ENCODE measurements around the gene CEP19. TPM values are rescaled to one million over a fixed set of nuclear protein-coding genes. Genes with fewer than 3 reads are reported as not detected.

The CEP19 gene
- total and polyA plus RNA-seq, 2 of the 4 experiments (the other 2 are of a cell fraction) = 1.1 to 1.4 TPM

DNA sequence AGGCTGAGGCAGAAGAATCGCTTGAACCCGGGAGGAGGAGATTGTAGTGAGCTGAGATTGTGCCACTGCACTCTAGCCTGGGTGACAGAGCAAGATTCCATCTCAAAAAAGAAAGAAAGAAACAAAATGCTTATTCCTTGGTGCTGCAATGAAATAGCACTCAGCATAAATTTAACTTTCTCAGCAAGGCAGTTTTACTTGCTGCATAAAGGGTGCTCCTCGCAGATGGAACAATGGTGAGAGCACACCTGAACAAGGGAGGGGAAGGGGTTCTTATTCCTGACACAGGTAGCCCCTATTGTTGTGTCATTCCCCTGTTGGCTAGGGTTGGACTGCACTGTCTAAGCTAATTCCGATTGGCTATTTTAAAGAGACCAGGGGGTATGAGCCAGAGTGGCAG is 44.7 kb upstream of the CEP19 start:
- H3K36me3 ChIP-seq (ENCODE audit: control insufficient read depth, insufficient read depth, low read length) = peaks cover 2% of the 10 kb centered on the region; the same call in 1 of the 2 replicates

More for the DNA sequence above, 44.7 kb upstream of the CEP19 start:
- Histone ChIP-seq H4K20me1 (ENCODE audit: insufficient read depth, low read length) (peaks cover 58% of the 10 kb centered on the region), H2BK15ac (ENCODE audit: low read depth, low read length) (no peak overlapping the region), H2BK5ac (ENCODE audit: low read depth, low read length, poor library complexity, severe bottlenecking) (no peak overlapping the region), H3K14ac (replicated peaks; ENCODE audit: low read depth, low read length) (no peak overlapping the region), H4K8ac (ENCODE audit: low read depth in 2 of 2, low read length in 2 of 2) (no peak overlapping the region), H3K4me1 (ENCODE audit: control insufficient read depth, insufficient read depth, low read length) (peaks cover 5% of the 10 kb centered on the region), H2AFZ (replicated peaks; ENCODE audit: low read length, poor library complexity) (no peak overlapping the region), H2BK120ac (ENCODE audit: low read depth, low read length) (no peak overlapping the region), H3K4ac (ENCODE audit: low read depth, low read length) (no peak overlapping the region), H4K5ac (ENCODE audit: low read depth, low read length) (no peak overlapping the region), H3K56ac (ENCODE audit: extremely low read depth, insufficient read depth, low read length) (no peak overlapping the region), H3K27ac (ENCODE audit: insufficient read depth, low read length) (no peak overlapping the region), H2BK20ac (ENCODE audit: low read depth, low read length) (no peak overlapping the region), H4K91ac (ENCODE audit: insufficient read depth, low read depth, low read length) (no peak overlapping the region), H3K23ac (ENCODE audit: low read depth, low read length) (no peak overlapping the region), H3K9ac (ENCODE audit: low read depth, low read length) (no peak overlapping the region), H3K4me3 (ENCODE audit: insufficient read depth, low read depth, low read length) (no peak overlapping the region), H2AK5ac (ENCODE audit: low read depth, low read length) (no peak overlapping the region), H3K18ac (ENCODE audit: low read depth, low read length) (no peak overlapping the region), H3K27me3 (ENCODE audit: control insufficient read depth, insufficient read depth, low read length) (no peaks in the 10 kb centered on the region), H2AK9ac (replicated peaks; ENCODE audit: low read depth, low read length, poor library complexity) (no peak overlapping the region), H3K9me3 (ENCODE audit: control insufficient read depth, insufficient read depth, low read length) (no peaks in the 10 kb centered on the region; the same call in 1 of the 2 replicates), H3K79me1 (ENCODE audit: low read depth in 1 of 2, low read length in 2 of 2) (peaks cover 18 to 74% of the 10 kb centered on the region in 2 experiments; a peak in 3 of 4 replicates), H3K4me2 (ENCODE audit: low read depth, low read length) (no peak overlapping the region), H3K9me1 (ENCODE audit: insufficient read depth, low read length) (peaks cover 6% of the 10 kb centered on the region)
- TF ChIP-seq, protein P1, sequence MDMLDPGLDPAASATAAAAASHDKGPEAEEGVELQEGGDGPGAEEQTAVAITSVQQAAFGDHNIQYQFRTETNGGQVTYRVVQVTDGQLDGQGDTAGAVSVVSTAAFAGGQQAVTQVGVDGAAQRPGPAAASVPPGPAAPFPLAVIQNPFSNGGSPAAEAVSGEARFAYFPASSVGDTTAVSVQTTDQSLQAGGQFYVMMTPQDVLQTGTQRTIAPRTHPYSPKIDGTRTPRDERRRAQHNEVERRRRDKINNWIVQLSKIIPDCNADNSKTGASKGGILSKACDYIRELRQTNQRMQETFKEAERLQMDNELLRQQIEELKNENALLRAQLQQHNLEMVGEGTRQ (IDR thresholded peaks at IDR 0.05; ENCODE audit: low read depth, low read length) = no peak
- TF ChIP-seq CHD1 (IDR thresholded peaks at IDR 0.05; ENCODE audit: low read depth, low read length) (no peak), NFE2L2 (IDR thresholded peaks at IDR 0.05; ENCODE audit: low read depth, low read length) (no peak), BHLHE40 (IDR thresholded peaks at IDR 0.05; ENCODE audit: low read depth, low read length) (no peak), POLR2A (IDR thresholded peaks at IDR 0.05; ENCODE audit: low read depth, low read length) (no peak), MXI1 (IDR thresholded peaks at IDR 0.05; ENCODE audit: borderline replicate concordance, low read depth, low read length) (no peak), SMC3 (IDR thresholded peaks at IDR 0.05; ENCODE audit: low read depth, low read length) (no peak), MAZ (IDR thresholded peaks at IDR 0.05; ENCODE audit: borderline replicate concordance, low read depth, low read length) (no peak), RAD21 (IDR thresholded peaks at IDR 0.05; ENCODE audit: low read length) (no peak), RFX5 (IDR thresholded peaks at IDR 0.05; ENCODE audit: low read depth, low read length) (no peak), MAFK (IDR thresholded peaks at IDR 0.05; ENCODE audit: low read depth, low read length) (no peak), RCOR1 (IDR thresholded peaks at IDR 0.05; ENCODE audit: insufficient replicate concordance, low read length) (no peak), CEBPB (IDR thresholded peaks at IDR 0.05; ENCODE audit: low read depth, low read length) (no peak), FOS (IDR thresholded peaks at IDR 0.05; ENCODE audit: low read depth, low read length) (no peak)
- TF ChIP-seq, protein P2, sequence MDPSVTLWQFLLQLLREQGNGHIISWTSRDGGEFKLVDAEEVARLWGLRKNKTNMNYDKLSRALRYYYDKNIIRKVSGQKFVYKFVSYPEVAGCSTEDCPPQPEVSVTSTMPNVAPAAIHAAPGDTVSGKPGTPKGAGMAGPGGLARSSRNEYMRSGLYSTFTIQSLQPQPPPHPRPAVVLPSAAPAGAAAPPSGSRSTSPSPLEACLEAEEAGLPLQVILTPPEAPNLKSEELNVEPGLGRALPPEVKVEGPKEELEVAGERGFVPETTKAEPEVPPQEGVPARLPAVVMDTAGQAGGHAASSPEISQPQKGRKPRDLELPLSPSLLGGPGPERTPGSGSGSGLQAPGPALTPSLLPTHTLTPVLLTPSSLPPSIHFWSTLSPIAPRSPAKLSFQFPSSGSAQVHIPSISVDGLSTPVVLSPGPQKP (IDR thresholded peaks at IDR 0.05; ENCODE audit: borderline replicate concordance, low read depth, low read length) = no peak
- TF ChIP-seq, protein P3, sequence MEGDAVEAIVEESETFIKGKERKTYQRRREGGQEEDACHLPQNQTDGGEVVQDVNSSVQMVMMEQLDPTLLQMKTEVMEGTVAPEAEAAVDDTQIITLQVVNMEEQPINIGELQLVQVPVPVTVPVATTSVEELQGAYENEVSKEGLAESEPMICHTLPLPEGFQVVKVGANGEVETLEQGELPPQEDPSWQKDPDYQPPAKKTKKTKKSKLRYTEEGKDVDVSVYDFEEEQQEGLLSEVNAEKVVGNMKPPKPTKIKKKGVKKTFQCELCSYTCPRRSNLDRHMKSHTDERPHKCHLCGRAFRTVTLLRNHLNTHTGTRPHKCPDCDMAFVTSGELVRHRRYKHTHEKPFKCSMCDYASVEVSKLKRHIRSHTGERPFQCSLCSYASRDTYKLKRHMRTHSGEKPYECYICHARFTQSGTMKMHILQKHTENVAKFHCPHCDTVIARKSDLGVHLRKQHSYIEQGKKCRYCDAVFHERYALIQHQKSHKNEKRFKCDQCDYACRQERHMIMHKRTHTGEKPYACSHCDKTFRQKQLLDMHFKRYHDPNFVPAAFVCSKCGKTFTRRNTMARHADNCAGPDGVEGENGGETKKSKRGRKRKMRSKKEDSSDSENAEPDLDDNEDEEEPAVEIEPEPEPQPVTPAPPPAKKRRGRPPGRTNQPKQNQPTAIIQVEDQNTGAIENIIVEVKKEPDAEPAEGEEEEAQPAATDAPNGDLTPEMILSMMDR (conservative IDR thresholded peaks at IDR 0.05; ENCODE audit: low read depth, low read length) = no peak
- dilution Hi-C loops (cut with HindIII; ENCODE audit: low sequenced_read_pairs, unreplicated experiment) (no loop called here), intact Hi-C loops (cut with micrococcal nuclease) (no loop called here), in situ Hi-C loops (cut with MboI; ENCODE audit: low sequenced_read_pairs) (no loop called here)
- WGBS, 2 experiments (ENCODE audit: extremely low coverage in 2 of 2, insufficient read length in 1 of 2) = 100% methylated on average over 2 of the region's 4 CpGs; no CpG with 5 or more reads in 1 of the 2 experiments
- POLR2A ChIA-PET (ENCODE audit: unreplicated experiment) = no interaction called here
- no peak for DNase-seq
- ATAC-seq (ENCODE audit: low read depth) = no peak
- CTCF ChIA-PET = no interaction called here
- BruUV-seq (replicated peaks) = no TSS peak

All from IMR-90 (cell line).